ENCODE measurements around the gene WDR12.

DNA sequence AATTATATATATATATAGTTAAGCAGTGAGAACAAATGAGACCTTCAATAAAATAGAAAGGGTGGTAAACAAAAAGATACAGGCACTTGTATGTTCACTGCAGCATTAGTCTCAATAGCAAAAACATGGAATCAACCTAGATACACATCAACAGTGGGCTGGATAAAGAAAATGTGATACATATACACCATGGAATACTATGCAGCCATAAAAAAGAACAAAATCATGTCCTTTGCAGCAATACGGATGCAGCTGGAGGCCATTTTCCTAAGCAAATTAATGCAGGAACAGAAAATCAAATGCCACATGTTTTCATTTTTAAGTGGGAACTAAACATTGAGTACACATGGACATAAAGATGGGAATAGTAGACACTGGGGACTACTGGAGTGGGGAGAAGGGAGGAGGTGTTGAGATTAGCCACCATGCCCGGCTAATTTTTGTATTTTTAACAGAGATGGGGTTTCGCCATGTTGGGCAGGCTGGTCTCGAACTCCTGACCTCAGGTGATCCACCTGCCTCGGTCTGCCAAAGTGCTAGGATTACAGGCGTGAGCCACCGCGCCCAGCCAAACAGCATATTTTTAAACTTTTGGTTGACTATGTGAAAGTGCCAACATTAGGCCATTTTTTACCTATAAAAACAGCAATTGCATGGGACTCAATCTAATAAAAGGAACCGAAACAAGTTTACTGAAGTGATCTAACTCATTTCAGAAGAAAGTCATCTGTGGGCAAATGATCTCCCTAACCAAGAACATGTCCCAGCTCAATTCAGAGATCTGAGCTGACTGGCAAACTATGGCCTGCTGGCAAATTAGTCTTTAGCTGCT is 63.6 kb downstream of the WDR12 start:
- TF ChIP-seq CTCF (IDR thresholded peaks at IDR 0.05) (no peak), POLR2A (IDR thresholded peaks at IDR 0.05) (no peak)

Measured in adrenal gland (tissue), 5 donors.